Gastrocnemius medialis (tissue), 4 donors: Measurements from ENCODE around the gene LRRK1.

Experiments used
- POLR2A ChIP-seq, 2 donors: fragments of 450-650 bp; IDR thresholded peaks; one replicate each; pipeline ENCODE4 v1.6.1; 2017; ENCODE audit warnings: antibody characterized with exemption in 2 of 2, mild to moderate bottlenecking in 2 of 2, moderate library complexity in 2 of 2
- TF ChIP-seq, protein P1 (sequence below), 5 experiments: fragments of 450-650 bp in 3 of 5; fragments of 200-600 bp in 2 of 5; sonication (generic) in 2 of 5; IDR thresholded peaks in 4 of 5; conservative IDR thresholded peaks in 1 of 5; 1 replicate in 4 of 5; 2 replicates in 1 of 5; pipeline ENCODE4 v1.5.1; 2016 to 2019; ENCODE audit warnings: antibody characterized with exemption in 5 of 5, mild to moderate bottlenecking in 3 of 5, moderate library complexity in 3 of 5

DNA sequence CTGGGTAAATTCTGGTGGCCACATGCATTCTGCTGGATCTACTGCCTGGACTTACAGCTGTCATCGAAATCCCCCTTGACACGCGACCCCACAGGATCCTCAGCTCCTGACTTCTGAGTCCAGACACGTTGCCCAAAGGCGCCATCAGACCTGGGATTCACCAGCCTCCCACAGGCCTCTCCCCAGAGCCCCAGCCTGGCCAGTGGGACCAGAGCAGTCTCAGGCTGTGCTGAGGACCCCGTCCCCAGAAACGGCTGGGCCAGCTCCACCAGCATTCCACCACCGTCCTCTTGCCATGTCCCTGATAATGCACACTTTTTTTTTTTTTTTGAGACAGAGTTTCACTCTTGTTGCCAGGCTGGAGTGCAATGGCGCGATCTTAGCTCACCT, 166.1 kb downstream of the LRRK1 start:
- TF ChIP-seq, protein P1, sequence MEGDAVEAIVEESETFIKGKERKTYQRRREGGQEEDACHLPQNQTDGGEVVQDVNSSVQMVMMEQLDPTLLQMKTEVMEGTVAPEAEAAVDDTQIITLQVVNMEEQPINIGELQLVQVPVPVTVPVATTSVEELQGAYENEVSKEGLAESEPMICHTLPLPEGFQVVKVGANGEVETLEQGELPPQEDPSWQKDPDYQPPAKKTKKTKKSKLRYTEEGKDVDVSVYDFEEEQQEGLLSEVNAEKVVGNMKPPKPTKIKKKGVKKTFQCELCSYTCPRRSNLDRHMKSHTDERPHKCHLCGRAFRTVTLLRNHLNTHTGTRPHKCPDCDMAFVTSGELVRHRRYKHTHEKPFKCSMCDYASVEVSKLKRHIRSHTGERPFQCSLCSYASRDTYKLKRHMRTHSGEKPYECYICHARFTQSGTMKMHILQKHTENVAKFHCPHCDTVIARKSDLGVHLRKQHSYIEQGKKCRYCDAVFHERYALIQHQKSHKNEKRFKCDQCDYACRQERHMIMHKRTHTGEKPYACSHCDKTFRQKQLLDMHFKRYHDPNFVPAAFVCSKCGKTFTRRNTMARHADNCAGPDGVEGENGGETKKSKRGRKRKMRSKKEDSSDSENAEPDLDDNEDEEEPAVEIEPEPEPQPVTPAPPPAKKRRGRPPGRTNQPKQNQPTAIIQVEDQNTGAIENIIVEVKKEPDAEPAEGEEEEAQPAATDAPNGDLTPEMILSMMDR (IDR thresholded peaks at IDR 0.05 in 4 of 5, conservative IDR thresholded peaks at IDR 0.05 in 1 of 5) = no peak
- no peak for TF ChIP-seq POLR2A (IDR thresholded peaks at IDR 0.05)
